NB4 (cell line): ENCODE data around the gene HPRT1.

Experiments used
- CTCF ChIP-seq: IDR thresholded peaks from one replicate; pipeline ENCODE4 v1.5.1; 2012; ENCODE audit warnings: low read depth, low read length
- MAX ChIP-seq: IDR thresholded peaks from 2 replicates; pipeline ENCODE4 v1.6.1; 2011; ENCODE audit warnings: low read depth, low read length
- MYC ChIP-seq: IDR thresholded peaks from 2 replicates; pipeline ENCODE4 v1.6.1; 2011; ENCODE audit warnings: low read depth, low read length

- TF ChIP-seq MAX: no peak
- no peak for TF ChIP-seq CTCF
- no peak for TF ChIP-seq MYC
Measured at GRCh38 chrX:134526399-134526798, 66.4 kb downstream of the HPRT1 start.
